IPS-NIHi11 (cell line): ENCODE results near the gene NTRK3.

Source experiments
- DNase-seq: peaks from one replicate; pipeline ENCODE4 v3.0.0; 2012; ENCODE audit warnings: mixed read lengths, low spot score

NTRK3 gene

DNA sequence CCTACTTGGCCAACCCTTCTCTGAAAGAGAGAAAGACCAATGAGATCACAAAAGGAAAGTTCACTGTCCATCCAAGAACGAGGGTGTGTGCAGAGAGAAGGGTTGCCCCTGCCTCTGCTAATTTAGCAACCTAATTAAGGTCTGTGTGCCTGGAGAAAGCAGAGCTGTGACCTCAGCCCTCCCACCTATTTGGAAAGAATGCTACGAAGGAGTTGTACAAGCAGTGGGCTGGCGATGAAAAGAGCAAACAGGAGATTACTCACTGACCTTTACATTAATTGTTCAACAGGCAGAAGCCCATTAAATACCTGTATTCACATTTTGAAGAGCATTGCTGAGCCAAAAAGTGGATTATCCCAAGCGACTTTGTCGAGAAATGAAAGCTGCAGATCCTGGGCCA is 314.9 kb downstream of the NTRK3 start:
- no peak for DNase-seq

GRCh38 chr15:87940768-87941167 is 315.8 kb downstream of the NTRK3 start:
- DNase-seq, result no peak

DNA sequence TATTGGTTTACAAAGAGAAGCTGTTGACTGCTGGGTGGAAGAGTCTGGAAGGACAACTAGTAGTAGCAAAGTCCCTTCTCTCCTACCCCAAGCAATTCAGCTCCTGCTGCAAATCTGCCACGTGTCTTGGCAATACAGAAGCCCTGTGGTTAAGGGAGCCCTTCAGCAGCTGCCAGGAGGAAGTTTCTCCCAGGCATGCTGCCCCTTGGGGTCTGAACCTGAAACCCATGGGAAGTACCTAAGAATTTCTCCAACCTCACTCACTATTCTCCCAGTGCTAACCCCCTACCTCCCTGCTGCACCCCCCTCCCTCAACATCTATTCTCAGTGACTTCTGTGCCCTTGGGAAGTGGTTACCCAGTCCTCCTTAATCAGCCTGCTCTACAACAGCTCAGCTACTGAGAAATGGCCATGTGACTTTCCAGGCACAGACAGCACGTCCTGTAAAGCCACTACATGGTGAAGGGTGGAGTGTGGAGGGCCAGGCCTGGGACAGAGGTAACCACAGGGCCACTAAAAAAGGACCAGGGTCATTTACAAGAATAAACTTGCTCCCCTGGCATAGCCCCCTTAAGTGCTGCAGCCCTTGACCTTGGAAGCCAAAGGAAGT is 316.6 kb downstream of the NTRK3 start:
- no peak for DNase-seq

DNA sequence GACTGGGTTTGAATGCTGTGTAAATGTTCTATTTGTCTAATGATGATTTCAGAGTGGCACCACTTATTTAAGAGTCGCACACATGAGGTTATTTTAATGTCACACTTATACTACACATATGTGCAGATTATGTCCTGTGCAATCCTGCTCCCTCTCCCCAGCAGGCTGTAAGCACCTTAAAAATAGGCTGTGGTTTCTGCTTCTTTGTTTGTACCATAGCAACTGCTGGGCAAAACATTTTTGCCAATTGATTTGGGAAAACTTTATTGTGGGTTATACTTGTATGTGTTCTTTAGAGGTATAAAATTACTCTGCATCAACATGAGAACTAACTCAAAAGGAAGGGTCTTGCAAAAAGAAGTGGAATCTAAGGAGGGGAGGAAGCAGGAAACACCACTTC is 318.5 kb downstream of the NTRK3 start:
- no peak for DNase-seq

GRCh38 chr15:87935583-87935982 is 321.0 kb downstream of the NTRK3 start:
- no peak for DNase-seq

GRCh38 chr15:87931584-87931983 is 325.0 kb downstream of the NTRK3 start:
- DNase-seq, result no peak

- no peak for DNase-seq
These were observed 326.1 kb downstream of the NTRK3 start for GRCh38 chr15:87930457-87930856.

- no peak for DNase-seq
These were observed 326.7 kb downstream of the NTRK3 start for GRCh38 chr15:87929841-87930240.

GRCh38 chr15:87924433-87924832 is 332.1 kb downstream of the NTRK3 start:
- no peak for DNase-seq

- DNase-seq, result no peak
These were observed 337.5 kb downstream of the NTRK3 start for GRCh38 chr15:87919064-87919463.

- no peak for DNase-seq
These were observed 339.1 kb downstream of the NTRK3 start for GRCh38 chr15:87917480-87917879.

- no peak for DNase-seq
These were observed 340.3 kb downstream of the NTRK3 start for GRCh38 chr15:87916208-87916607.

GRCh38 chr15:87910301-87910700 is 346.2 kb downstream of the NTRK3 start:
- no peak for DNase-seq

DNA sequence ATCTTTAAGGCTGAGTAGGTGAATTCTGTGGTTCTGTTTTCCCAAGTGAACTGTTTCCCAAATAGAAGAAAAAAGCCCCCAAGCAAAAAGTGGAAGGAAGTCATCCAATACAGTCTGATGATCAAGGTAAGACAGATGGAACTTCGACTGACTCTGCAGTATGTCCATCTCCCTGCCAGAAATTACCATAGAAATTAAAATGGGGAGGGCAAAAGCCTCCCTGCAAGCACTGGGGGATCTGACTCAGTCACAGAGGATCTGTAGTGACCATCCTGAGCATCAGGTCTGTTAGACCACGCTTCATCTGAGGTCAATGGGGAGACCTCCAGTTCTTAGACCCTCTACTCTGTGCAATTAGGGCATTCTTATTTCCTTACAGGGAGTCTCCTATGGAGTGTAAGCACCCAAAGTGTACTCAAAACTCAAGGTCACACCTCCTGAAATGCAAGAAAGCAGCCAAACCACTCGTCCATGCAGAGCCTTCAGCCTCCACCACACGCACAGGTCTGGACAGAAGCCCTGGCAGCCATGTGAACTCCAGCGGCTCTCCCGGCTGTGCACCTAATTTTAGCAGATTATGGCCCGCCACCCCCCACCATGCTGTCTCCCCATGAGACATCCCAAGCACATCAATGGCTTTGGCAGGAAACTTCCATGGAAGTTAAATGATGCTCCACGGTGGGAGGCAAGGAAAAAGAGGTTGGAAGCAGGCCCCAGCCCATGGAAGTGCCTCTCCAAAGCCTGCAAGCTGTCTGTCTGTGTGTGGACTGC is 348.7 kb downstream of the NTRK3 start:
- no peak for DNase-seq

- no peak for DNase-seq
These were observed 350.1 kb downstream of the NTRK3 start for GRCh38 chr15:87906444-87906843.

DNA sequence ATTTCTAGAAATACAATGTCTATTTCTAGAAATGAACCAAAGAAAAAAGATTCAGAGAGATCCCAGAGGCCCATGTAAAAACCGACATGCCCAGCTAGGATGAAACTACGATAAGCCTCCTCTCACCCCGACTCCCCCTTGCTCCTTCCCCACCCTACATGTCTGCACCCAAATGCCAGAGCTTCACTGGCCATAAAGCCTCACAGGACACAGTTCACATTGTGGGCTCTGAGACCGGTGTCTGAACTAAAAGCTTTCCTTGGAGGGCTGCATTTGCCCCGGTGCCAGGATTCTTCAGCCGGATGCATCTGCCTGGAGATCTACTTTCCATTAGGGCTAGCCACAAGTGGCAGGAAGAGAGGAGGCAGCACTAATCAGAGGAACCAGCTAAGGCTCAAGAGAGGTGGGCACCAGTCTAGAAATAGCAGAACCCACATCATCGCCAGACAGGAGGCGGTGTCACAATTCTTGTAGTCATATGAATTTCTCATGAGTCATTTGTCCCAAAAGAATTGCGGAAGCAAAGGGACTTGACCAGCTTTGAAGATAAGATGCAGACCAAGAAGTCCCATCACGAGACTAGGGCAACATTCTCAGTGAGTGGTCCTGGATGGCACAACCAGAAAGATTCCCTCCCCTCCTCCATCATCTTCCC is 353.6 kb downstream of the NTRK3 start:
- no peak for DNase-seq

- DNase-seq, result no peak
These were observed 354.4 kb downstream of the NTRK3 start for GRCh38 chr15:87901926-87902690.

DNA sequence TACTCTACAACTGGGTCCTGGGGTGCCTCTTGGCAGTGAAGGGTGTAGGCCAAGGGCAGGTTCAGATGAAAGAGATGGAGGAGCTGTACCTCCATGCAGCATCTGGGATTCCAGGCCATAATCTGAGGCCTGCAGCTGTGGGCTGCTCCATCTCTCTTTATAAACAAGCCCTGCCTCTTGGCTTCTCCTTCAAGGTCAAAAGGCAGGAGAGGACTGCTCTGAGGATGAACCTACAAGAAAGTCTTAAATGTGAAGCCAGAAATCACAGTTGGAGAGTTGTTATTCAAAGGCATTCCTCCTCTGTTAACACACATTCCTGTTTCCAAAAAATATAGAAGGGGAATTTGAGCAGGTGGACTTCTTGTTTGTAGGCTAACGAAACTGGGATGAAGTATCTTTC is 355.5 kb downstream of the NTRK3 start:
- no peak for DNase-seq

DNA sequence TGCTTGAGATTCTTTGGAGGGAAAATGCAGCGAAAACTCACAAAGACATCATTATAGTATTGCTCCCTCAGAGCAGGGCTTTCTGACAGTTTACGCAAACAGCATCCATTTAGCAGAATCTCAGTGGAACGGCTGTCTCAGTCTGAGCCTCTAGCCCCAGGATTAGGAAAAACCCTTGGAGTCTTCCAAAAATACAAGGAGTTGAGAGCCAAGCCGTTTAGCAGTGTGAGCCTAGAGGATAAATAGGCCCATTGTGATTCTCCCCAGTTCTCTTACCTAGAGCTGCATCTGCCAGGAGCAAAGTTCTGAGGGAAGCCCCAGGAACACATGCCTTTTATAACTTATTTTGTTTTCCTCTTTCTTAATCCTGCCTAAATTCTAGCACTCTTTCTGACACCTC is 359.6 kb downstream of the NTRK3 start:
- no peak for DNase-seq

DNA sequence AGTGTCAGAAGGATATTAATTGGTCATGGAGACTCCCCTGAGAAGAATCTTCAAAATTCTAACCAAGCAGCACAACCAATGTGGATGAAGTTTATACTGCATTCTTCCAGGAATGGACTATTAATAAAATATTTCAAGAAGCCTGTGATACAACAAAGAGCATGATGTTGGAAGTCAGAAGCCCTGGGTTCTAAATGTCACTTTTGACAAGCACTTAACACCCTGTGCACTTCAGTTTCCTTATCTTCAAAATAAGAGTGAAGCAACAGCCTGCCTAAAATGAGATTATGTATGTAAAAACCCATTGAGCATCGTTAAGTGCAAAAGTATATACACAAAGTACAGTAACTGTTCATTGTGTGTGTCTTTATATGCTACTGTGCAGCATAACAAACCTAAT is 369.4 kb downstream of the NTRK3 start:
- DNase-seq, result no peak

DNA sequence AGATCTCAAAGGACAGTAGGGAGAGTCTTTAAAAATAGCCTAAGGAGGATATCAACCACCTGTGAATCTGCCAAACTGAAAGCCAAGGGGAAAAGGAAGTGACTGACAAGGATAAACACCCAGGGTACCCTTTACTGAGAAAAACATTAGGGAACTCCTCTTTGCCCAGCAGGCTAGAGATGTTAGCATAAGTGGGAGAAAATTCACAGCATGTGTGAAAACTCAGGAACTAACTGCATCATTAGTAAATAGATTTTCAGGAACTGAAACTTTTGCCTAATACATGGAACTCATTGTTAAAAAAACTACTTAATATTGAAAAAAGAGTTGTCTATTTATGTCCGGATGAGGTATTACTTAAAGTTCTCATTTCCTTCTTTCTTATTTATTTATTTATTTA is 375.5 kb downstream of the NTRK3 start:
- no peak for DNase-seq

GRCh38 chr15:87877822-87878542 is 378.6 kb downstream of the NTRK3 start:
- DNase-seq, result no peak
